ENCODE data around the gene COL6A1.
"Not testable (repeated sequence)": the region's sequence is repeated elsewhere in the genome, so short reads cannot be mapped to it uniquely, and the experiment has no call there.

Gene COL6A1

GRCh38 chr21:46028573-46029091 is 47.1 kb downstream of the COL6A1 start:
- ATAC-seq: no peak

- no peak for ATAC-seq
Measured at GRCh38 chr21:46029186-46029924, 47.8 kb downstream of the COL6A1 start.

DNA sequence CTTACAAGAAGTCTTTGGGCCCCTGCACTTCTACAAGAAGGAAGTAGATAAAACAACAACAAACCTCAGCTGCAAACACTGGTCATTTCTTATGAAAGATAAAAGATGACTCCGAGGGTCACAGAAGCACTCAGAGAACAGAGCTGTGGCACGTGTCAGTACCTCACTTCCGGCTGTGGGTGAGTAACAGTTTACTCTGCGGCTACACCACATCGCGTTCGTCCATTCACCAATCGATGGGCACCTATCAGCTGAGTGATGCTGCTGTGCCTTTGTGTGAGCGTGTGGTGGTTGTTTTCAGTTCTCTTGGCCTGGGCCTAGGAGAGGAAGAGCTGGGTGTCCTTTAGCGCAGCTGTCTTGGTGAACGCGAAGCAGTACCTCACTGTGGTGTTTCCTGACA is 49.9 kb downstream of the COL6A1 start:
- ATAC-seq: peak in 1 of 2 donors; percentile 36

- ATAC-seq: no peak
Measured at GRCh38 chr21:46032100-46032499, 50.5 kb downstream of the COL6A1 start.

GRCh38 chr21:46033410-46034400 is 52.1 kb downstream of the COL6A1 start:
- ATAC-seq: no peak

GRCh38 chr21:46035809-46036695 is 54.5 kb downstream of the COL6A1 start:
- no peak for ATAC-seq

- no peak for ATAC-seq
Measured at GRCh38 chr21:46036696-46037330, 55.2 kb downstream of the COL6A1 start.

DNA sequence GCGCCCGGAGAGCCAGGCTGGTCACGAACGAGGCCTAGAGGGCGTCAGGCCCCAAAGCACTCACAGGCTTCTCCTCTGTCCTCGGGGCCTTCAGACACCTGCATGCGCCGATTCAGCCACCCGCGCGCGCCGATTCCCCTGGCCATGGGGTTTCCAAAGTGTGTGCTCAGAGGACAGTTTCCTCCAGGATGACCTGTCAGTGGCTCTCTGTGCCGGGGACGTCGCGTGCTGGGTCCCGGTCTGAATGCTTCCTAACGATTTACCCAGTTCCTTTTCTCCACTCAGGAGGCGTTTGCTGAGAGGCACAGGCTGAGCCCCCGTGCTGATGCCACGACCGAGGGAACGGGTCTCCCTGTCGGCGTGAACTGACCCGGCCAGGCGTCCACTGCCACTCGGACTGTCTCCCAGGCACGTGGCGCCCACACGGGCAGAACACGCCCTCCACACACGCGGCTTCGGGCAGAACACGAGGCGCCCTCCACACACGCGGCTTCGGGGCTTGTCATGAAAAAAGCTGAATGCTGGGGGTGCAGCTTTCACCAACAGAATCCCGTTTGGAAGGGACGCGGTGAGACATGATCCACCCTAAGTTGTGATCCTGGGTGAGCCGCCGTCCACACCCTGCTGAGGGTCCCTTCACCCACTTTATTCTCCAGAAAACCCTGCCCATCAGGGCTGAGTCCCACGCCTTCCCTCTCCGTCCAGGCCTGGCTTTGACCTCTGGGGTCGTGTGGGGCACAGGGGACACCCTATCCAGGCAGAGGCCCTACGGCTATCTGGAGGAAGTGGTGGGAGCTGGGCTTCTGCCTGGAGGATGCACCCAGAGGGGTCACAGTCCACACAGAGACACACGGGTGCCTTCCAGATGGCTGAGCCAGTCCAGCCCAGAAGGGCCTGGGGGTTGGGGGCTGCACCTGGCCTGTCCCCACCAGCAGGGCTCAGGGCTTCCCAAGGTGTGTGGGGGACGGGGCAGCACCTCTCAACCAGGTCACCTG is 56.1 kb downstream of the COL6A1 start:
- ATAC-seq: no peak

DNA sequence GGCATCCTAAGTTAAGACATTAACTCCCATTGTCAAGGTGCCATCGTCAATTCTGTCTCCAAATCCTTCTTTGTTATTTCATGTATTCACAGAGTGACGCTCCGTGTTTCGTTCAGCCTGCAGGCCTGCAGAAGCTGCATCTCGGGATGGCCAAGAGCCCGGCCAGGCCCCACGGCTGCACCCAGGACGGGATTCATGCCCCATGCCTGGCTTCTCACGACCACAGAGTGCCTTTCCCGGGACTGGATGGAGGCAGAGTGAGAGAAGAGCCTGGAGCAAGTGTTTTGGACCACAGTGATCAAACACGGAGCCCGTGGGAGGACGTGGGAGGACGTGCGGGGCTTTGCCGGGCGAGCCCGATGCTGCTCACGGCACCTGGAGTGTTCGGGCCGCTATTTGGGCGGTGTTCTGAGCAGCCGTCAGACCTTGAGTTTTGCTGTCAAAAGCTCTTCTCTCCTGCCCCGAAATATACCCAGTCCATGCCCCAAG is 56.8 kb downstream of the COL6A1 start:
- ATAC-seq: no peak

DNA sequence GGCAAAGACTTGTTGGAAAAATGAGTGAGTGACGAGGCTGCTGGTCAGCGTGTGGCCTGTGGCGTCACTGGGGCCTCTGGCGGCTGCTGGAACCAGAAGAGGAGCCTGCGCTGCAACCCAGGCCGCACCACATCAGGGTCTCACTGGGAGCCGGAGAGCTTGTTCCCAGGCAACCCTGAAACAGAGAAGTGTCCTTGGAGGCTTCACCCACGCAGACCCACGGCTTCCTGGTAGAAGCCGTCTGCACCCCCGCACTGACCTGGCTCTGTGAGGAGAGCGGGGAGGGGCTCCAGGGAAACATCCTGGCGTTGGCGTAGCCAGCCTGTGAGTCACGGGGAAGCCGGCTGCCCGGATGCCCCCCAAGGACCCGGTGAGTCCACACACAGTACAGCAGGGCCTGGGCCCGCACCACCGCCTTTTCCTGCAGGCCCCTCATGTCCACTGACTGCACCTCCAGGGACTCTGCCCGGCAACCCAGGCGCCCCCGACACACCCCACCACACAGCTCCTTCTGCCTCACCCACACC is 57.4 kb downstream of the COL6A1 start:
- no peak for ATAC-seq

- ATAC-seq: no peak
Measured at GRCh38 chr21:46039891-46040660, 58.5 kb downstream of the COL6A1 start.

GRCh38 chr21:46040707-46041106 is 59.1 kb downstream of the COL6A1 start:
- no peak for ATAC-seq

- ATAC-seq: no peak
Measured at GRCh38 chr21:46041183-46041582, 59.6 kb downstream of the COL6A1 start.

GRCh38 chr21:46045154-46045553 is 63.6 kb downstream of the COL6A1 start:
- no peak for ATAC-seq

- no peak for ATAC-seq
Measured at GRCh38 chr21:46046471-46046870, 64.9 kb downstream of the COL6A1 start.

DNA sequence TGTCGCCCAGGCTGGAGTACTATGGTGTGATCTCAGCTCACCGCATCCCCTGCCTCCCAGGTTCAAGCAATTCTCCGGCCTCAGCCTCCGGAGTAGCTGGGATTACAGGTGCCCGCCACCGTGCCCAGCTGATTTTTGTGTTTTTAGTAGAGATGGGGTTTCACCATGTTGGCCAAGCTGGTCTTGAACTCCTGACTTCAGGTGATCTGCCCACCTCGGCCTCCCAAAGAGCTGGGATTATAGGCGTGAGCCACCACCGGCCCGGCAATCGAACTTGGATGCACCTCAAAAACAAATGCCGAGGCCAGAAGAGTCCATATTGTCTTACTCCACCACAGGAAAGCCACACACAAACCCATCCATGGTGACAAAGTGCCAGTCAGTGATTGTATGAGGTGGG is 65.3 kb downstream of the COL6A1 start:
- not testable (repeated sequence) for ATAC-seq

GRCh38 chr21:46048926-46049889 is 67.6 kb downstream of the COL6A1 start:
- ATAC-seq: no peak

Measured in activated CD4-positive, CD25-positive, alpha-beta regulatory T cell treated with anti-CD3 and anti-CD28 coated beads, Interleukin-2, amount 50 U/mL, for 24 hours (primary cell).